GM12878 (cell line): ENCODE results near the gene NRK.

Experiments
- EZH2 ChIP-seq: IDR thresholded peaks from 2 replicates; pipeline ENCODE4 v1.6.1; 2012; ENCODE audit warnings: low read depth, mild to moderate bottlenecking, control low read depth, inconsistent platforms, low read length, borderline replicate concordance; ENCODE audit not compliant: control insufficient read depth
- KDM1A ChIP-seq: fragments of 200-600 bp; sonication (generic); IDR thresholded peaks from 2 replicates; pipeline ENCODE4 v1.6.1; 2016; ENCODE audit warnings: borderline replicate concordance
- KLF5 ChIP-seq: fragments of 450-650 bp; IDR thresholded peaks from 2 replicates; pipeline ENCODE4 v1.6.1; 2014; ENCODE audit warnings: mild to moderate bottlenecking; ENCODE audit not compliant: partially characterized antibody
- MXI1 ChIP-seq: fragments of 150-350 bp; IDR thresholded peaks from 2 replicates; pipeline ENCODE4 v1.6.1; 2011; ENCODE audit warnings: low read depth, mild to moderate bottlenecking, inconsistent platforms, low read length, improper control_type of control experiment
- POLR2AphosphoS5 ChIP-seq: IDR thresholded peaks from 2 replicates; pipeline ENCODE4 v1.6.1; 2011; ENCODE audit warnings: mild to moderate bottlenecking, low read length, inconsistent platforms
- RELA ChIP-seq: fragments of 450-650 bp; IDR thresholded peaks from 2 replicates; pipeline ENCODE4 v1.8.0; 2014; ENCODE audit warnings: borderline replicate concordance; ENCODE audit not compliant: partially characterized antibody
- SMAD1 ChIP-seq: fragments of 450-650 bp; IDR thresholded peaks from 2 replicates; pipeline ENCODE4 v1.6.1; 2018; ENCODE audit warnings: mild to moderate bottlenecking, low read depth; ENCODE audit not compliant: partially characterized antibody
- TF ChIP-seq, protein P1 (sequence below), 3 experiments: IDR thresholded peaks in 2 of 3; conservative IDR thresholded peaks in 1 of 3; 2 replicates each; pipeline ENCODE4 v1.5.1; 2011; ENCODE audit warnings: low read depth in 3 of 3, low read length in 3 of 3, mild to moderate bottlenecking in 3 of 3, control low read depth in 2 of 3, moderate library complexity in 2 of 3, inconsistent platforms in 1 of 3, mixed read lengths in 1 of 3; ENCODE audit not compliant: control insufficient read depth in 2 of 3, insufficient read depth in 1 of 3; ENCODE audit errors: extremely low read depth in 1 of 3

DNA sequence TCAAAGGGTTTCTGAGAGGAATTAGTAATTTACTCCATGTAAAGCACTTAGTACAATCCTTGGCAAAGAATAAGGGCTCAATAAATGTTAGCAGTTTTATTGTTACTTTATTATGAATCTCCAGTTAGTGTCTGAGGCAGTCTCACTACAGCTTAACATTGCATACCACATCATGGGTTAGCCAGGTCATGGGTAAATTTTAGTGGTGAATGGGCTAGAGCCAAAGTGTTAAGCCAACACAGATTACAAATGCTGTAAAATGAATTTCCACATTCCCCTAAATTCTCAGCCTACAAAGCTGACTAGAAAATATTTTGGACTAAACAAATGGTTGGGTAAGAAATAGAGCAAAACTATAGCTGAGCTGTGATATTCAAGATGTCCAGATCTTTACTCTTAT is 72.4 kb downstream of the NRK start:
- TF ChIP-seq POLR2AphosphoS5, result no peak
- no peak for TF ChIP-seq KDM1A
- no peak for TF ChIP-seq RELA
- no peak for TF ChIP-seq EZH2
- no peak for TF ChIP-seq KLF5
- TF ChIP-seq, protein P1, sequence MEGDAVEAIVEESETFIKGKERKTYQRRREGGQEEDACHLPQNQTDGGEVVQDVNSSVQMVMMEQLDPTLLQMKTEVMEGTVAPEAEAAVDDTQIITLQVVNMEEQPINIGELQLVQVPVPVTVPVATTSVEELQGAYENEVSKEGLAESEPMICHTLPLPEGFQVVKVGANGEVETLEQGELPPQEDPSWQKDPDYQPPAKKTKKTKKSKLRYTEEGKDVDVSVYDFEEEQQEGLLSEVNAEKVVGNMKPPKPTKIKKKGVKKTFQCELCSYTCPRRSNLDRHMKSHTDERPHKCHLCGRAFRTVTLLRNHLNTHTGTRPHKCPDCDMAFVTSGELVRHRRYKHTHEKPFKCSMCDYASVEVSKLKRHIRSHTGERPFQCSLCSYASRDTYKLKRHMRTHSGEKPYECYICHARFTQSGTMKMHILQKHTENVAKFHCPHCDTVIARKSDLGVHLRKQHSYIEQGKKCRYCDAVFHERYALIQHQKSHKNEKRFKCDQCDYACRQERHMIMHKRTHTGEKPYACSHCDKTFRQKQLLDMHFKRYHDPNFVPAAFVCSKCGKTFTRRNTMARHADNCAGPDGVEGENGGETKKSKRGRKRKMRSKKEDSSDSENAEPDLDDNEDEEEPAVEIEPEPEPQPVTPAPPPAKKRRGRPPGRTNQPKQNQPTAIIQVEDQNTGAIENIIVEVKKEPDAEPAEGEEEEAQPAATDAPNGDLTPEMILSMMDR (IDR thresholded peaks at IDR 0.05 in 2 of 3, conservative IDR thresholded peaks at IDR 0.05 in 1 of 3; ENCODE audit: control insufficient read depth in 2 of 3, extremely low read depth in 1 of 3, insufficient read depth in 1 of 3, low read depth in 3 of 3, low read length in 3 of 3), result no peak
- TF ChIP-seq MXI1, result no peak
- no peak for TF ChIP-seq SMAD1
